Chondrocyte (in vitro differentiated cells): Measurements from ENCODE around the gene CRYGD. TPM values are rescaled to one million over a fixed set of nuclear protein-coding genes. Genes with fewer than 3 reads are reported as not detected.
"Not testable (repeated sequence)": the region's sequence is repeated elsewhere in the genome, so short reads cannot be mapped to it uniquely, and the experiment has no call there.

Experiments used
- DNase-seq: peaks from one replicate; pipeline ENCODE4 v3.0.0; 2021; ENCODE audit warnings: mixed read lengths, low spot score
- H3K27ac Mint-ChIP-seq: one replicate; pipeline ENCODE4 v1.8.0; 2021; ENCODE audit warnings: mild to moderate bottlenecking, moderate library complexity, mixed read lengths; ENCODE audit not compliant: unreplicated experiment
- H3K27me3 Mint-ChIP-seq: 2 replicates; pipeline ENCODE4 v1.8.0; 2021; ENCODE audit warnings: low read depth, mixed read lengths
- H3K36me3 Mint-ChIP-seq: 2 replicates; pipeline ENCODE4 v1.8.0; 2021; ENCODE audit warnings: low read depth, mixed read lengths
- H3K4me1 Mint-ChIP-seq: 2 replicates; pipeline ENCODE4 v1.8.0; 2021; ENCODE audit warnings: low read depth, mild to moderate bottlenecking, mixed read lengths
- H3K4me3 Mint-ChIP-seq: one replicate; pipeline ENCODE4 v1.8.0; 2021; ENCODE audit warnings: mild to moderate bottlenecking, moderate library complexity, mixed read lengths; ENCODE audit not compliant: unreplicated experiment
- H3K9me3 Mint-ChIP-seq: 2 replicates; pipeline ENCODE4 v1.8.0; 2021; ENCODE audit warnings: low read depth, mixed read lengths
- total RNA-seq: library from RNA; stranded (reverse); gene quantifications from 3 replicates; pipeline ENCODE4 v1.2.1, GENCODE V29; 2021
- TF ChIP-seq, protein P1 (sequence below): fragments of 200-600 bp; sonication (generic); IDR thresholded peaks from 2 replicates; pipeline ENCODE4 v1.5.0; 2021; ENCODE audit warnings: antibody characterized with exemption, mild to moderate bottlenecking, moderate library complexity

The CRYGD gene
- total RNA-seq, 1 donor from 2014 or later: not detected

DNA sequence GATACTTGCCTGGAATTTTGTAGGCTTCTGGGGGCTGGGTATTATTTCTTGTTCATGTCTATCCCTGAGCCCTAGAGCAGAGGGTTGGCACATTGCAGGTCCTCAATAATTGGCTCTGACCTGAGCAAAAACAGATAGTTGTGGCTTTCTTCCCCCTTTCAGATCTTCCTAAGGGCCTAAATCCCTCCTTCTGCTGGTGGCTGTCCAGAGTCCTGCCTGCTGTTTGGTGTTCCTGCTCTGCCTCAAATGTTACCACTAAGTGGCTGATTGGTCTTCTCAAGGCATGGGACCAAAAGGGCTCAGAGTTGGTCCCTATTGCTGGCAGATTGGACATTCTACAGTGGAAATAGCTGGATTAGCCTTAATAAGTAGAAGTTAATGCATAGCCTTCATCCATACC, 22.7 kb upstream of the CRYGD start:
- no peak for DNase-seq
- H3K4me1 Mint-ChIP-seq: peaks cover 3% of the 10 kb centered on the region
- TF ChIP-seq, protein P1, sequence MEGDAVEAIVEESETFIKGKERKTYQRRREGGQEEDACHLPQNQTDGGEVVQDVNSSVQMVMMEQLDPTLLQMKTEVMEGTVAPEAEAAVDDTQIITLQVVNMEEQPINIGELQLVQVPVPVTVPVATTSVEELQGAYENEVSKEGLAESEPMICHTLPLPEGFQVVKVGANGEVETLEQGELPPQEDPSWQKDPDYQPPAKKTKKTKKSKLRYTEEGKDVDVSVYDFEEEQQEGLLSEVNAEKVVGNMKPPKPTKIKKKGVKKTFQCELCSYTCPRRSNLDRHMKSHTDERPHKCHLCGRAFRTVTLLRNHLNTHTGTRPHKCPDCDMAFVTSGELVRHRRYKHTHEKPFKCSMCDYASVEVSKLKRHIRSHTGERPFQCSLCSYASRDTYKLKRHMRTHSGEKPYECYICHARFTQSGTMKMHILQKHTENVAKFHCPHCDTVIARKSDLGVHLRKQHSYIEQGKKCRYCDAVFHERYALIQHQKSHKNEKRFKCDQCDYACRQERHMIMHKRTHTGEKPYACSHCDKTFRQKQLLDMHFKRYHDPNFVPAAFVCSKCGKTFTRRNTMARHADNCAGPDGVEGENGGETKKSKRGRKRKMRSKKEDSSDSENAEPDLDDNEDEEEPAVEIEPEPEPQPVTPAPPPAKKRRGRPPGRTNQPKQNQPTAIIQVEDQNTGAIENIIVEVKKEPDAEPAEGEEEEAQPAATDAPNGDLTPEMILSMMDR: no peak
- no peaks in the 10 kb centered on the region for H3K36me3 Mint-ChIP-seq
- H3K4me3 Mint-ChIP-seq: no peak overlapping the region
- peaks cover 6% of the 10 kb centered on the region for H3K27me3 Mint-ChIP-seq
- peaks cover 12% of the 10 kb centered on the region for H3K9me3 Mint-ChIP-seq
- no peak overlapping the region for H3K27ac Mint-ChIP-seq

DNA sequence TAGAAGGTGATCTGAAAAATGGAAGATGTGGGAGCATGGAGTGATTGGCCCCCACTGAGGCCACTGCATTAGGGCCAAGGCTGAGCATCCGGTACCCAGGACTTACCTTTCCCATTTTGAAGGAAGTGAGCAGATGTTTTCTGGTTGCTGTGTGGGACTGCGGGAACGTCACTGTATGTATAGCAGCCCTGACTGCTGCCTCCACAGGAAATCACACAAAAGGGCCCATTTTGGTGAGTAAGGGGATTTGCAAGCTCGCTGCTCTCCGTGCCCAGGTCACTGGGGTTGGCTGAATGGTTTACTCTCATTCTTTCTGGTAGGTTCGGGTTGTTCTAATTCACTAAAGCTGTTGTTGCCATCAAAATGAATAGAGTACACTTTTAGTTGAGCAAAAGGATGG, 21.7 kb upstream of the CRYGD start, which contains the start of gene CRYGB:
CRYGB (minus strand) TSS at position 153 of the 400 bp plus-strand sequence; CDS start at position 115, 38 bp downstream.
- H3K4me3 Mint-ChIP-seq: no peak within 1 kb of the TSS
- no peak for DNase-seq
- H3K36me3 Mint-ChIP-seq: no peaks in the 10 kb centered on the region
- H3K9me3 Mint-ChIP-seq: peaks cover 4% of the 10 kb centered on the region
- H3K27me3 Mint-ChIP-seq: peaks cover 6% of the 10 kb centered on the region
- no peak within 1 kb of the TSS for H3K27ac Mint-ChIP-seq
- peaks cover 5% of the 10 kb centered on the region for H3K4me1 Mint-ChIP-seq
- TF ChIP-seq, protein P1: no peak

DNA sequence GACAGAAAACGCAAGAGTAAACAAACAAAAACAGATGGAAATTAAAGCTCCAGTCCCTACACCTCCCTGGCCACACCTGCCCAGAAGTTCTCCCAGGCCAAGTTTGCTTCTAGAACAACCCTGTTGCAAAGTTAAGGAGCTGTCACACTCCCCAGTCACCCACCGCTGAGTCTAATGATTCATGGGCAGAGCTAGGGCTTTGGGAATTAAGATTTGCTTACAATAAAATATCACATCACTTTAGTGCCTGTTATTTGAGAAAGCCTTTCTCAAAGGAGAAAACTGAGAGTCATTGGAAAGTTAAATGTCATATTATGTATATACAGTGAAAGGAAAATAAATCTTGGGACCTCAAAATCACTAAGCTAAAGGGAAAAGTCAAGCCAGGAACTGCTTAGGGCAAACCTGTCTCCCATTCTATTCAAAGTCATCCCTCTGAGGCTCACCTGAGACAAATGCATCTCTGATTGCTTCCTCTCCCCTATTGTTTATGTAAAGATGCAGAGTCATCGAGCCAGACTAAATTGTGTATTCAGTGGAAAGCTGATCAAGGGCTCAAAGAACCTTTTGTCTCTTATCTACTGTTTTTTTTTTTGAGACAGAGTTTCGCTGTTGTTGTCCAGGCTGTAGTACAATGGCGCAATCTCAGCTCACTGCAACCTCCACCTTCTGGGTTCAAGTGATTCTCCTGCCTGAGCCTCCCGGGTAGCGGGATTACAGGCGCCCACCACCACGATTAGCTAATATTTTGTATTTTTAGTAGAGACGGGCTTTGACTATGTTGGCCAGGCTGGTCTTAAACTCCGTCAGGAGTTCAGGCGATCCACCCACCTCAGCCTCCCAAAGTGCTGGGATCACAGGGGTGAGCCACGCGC, 18.8 kb upstream of the CRYGD start:
- Mint-ChIP-seq H3K4me1 (peaks cover 5% of the 10 kb centered on the region), H3K27ac (no peak overlapping the region), H3K4me3 (no peak overlapping the region), H3K27me3 (no peaks in the 10 kb centered on the region), H3K9me3 (peaks cover 2% of the 10 kb centered on the region), H3K36me3 (no peaks in the 10 kb centered on the region)
- TF ChIP-seq, protein P1: no peak
- DNase-seq: no peak

DNA sequence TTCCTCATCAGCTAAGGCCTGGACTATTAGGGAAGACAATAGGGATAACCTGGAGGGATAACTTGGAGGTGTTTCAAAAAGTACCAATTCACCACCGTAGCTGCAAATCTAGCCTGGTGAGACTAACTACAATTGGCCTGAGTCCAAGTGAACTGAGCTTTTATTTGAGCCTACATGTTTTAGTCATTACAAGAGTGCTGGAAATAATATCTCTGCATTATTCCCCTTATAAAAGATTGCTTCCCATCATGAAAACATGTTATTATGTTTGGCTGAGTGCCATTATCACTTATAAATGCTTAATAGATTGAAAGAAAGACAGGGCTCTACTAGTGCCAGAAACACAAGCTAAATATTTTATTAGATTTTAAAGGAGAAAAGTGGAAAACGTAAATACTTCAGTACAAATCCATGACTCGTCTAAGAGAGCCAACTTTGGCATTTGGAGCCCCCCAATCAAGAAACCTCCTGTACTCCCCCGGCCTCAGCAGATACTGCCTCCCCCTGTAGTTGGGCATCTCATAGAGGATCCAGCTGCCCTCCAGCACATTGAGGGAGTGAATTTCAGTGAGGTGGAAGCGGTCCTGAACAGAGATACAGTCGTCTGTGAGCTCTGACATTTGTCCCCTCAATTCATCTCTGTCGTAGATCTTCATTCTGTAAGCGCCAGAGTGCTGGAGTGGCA, 18.1 kb upstream of the CRYGD start:
- H3K9me3 Mint-ChIP-seq: peaks cover 6% of the 10 kb centered on the region

DNA sequence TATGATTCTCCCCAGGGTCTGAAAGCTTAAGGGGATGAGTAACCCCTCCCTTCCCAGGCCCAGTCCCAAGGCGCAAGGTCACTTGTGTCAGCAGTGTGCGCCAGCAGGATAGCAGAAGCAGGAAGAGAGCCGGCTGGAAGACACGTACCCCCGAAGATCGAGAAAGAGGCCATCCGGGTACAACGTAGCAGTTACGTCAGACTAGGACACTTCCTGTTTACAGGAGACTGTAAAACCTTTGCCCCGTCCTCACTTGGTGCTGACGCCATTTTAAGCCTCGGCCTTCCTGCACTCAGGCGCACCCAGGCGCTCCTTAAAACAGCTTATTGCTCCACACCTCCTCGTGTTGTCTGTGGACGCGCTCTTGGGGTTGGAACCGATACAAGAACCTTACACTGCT, 15.1 kb upstream of the CRYGD start:
- Mint-ChIP-seq H3K4me3 (no peak overlapping the region), H3K4me1 (peaks cover 5% of the 10 kb centered on the region), H3K27me3 (no peaks in the 10 kb centered on the region), H3K9me3 (peaks cover 6% of the 10 kb centered on the region), H3K36me3 (no peaks in the 10 kb centered on the region), H3K27ac (no peak overlapping the region)
- TF ChIP-seq, protein P1: no peak
- DNase-seq: no peak

More for the DNA sequence above, 18.1 kb upstream of the CRYGD start:
- Mint-ChIP-seq H3K36me3 (no peaks in the 10 kb centered on the region), H3K27me3 (no peaks in the 10 kb centered on the region), H3K4me3 (no peak overlapping the region), H3K4me1 (peaks cover 5% of the 10 kb centered on the region), H3K27ac (no peak overlapping the region)
- TF ChIP-seq, protein P1: no peak
- DNase-seq: no peak

DNA sequence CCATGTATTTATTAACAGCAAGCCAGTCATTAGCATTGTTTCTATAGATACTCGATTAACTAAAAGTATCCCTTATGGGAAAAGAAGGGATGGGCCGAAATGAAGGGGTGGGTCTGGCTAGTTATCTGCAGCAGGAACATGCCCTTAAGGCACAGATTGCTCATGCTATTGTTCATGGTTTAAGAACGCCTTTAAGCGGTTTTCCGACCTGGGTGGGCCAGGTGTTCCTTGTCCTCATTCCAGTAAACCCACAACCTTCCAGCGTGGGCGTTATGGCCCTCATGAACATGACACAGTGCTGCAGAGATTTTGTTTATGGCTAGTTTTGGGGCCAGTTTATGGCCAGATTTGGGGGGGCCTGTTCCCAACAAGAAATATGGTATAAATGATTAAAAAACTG, 14.0 kb upstream of the CRYGD start:
- H3K4me1 Mint-ChIP-seq, H3K27ac Mint-ChIP-seq, H3K27me3 Mint-ChIP-seq, H3K9me3 Mint-ChIP-seq, DNase-seq, H3K36me3 Mint-ChIP-seq, H3K4me3 Mint-ChIP-seq: not testable (repeated sequence)
